ENCODE measurements around the gene BAHCC1.

BAHCC1 gene

DNA sequence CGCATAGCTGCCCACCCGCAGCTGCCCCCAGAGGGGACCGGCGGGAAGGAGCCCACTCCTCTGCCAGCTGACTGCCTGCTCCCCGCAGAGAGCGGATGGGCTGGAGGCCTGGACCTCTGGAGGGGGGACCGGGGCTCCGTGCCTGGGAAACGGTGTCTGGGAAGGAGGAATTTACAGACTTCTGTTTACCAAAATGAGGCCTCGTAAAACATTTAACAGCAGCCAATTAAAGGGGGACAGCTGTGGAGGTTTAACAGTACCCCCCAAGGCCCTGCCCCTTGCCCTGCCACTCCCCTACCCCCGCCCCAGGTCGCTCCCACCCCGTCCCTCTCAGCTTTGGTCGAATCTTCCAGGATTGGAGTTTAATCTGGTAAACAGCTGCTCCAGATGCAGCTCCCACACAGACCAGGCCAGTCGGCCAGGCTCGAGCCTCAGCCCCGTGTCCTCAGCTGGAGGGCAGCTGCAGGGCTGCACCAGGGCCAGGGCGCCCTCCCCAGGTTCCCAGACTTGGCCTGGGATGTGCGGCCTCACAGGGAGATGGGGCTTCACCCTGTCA, 41.1 kb downstream of the BAHCC1 start (continued):
- TF ChIP-seq, protein P1, sequence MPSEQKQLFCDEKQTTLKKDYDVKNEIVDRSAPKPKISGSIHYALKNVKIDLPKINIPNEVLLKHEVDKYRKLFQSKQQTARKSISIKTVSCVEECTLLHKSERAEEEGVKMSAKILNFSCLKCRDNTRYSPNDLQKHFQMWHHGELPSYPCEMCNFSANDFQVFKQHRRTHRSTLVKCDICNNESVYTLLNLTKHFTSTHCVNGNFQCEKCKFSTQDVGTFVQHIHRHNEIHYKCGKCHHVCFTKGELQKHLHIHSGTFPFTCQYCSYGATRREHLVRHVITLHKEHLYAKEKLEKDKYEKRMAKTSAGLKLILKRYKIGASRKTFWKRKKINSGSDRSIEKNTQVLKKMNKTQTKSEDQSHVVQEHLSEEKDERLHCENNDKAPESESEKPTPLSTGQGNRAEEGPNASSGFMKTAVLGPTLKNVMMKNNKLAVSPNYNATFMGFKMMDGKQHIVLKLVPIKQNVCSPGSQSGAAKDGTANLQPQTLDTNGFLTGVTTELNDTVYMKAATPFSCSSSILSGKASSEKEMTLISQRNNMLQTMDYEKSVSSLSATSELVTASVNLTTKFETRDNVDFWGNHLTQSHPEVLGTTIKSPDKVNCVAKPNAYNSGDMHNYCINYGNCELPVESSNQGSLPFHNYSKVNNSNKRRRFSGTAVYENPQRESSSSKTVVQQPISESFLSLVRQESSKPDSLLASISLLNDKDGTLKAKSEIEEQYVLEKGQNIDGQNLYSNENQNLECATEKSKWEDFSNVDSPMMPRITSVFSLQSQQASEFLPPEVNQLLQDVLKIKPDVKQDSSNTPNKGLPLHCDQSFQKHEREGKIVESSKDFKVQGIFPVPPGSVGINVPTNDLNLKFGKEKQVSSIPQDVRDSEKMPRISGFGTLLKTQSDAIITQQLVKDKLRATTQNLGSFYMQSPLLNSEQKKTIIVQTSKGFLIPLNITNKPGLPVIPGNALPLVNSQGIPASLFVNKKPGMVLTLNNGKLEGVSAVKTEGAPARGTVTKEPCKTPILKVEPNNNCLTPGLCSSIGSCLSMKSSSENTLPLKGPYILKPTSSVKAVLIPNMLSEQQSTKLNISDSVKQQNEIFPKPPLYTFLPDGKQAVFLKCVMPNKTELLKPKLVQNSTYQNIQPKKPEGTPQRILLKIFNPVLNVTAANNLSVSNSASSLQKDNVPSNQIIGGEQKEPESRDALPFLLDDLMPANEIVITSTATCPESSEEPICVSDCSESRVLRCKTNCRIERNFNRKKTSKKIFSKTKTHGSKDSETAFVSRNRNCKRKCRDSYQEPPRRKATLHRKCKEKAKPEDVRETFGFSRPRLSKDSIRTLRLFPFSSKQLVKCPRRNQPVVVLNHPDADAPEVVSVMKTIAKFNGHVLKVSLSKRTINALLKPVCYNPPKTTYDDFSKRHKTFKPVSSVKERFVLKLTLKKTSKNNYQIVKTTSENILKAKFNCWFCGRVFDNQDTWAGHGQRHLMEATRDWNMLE (tag by site-specific recombination; conservative IDR thresholded peaks at IDR 0.05; ENCODE audit: low read depth): no peak

DNA sequence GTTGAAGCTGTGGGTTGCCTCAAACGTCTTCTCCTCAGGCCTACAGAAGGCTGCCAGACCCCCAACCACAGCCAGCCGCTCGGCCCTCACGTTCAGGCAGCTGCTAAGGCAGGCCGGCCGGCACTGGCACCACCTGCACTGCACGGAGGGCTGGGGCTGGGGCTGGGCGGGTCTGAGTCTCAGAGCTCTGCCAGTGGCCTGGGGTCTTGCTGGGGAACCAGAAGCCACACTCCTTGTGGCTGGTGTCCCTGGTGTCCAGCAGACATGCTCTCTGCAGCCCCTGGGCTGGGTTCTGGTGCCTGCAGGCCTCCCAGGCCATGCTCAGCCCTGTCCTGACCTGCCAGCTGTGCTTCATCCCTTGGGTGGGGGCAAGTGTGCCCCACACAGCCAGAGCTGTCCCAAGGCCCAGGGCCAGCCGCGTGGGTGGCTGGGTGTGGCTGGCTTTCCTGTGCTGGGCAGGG, 42.0 kb downstream of the BAHCC1 start:
- H3K27ac ChIP-seq (ENCODE audit: extremely low read depth, low read depth, low read length): 0 out of 2 replicates have a peak overlapping the region, but pooled peaks have one; percentile 24
- CTCF ChIA-PET: interaction anchor here (0.7 to 1.1 kb wide), 2 partner anchors 43 to 184 kb away, joined by 3 to 4 read pairs; no protein-coding TSS in a partner anchor
- peaks cover 0 to 6% of the 10 kb centered on the region in 2 experiments; a peak in 1 of 3 replicates for H3K36me3 ChIP-seq (ENCODE audit: control insufficient read depth in 2 of 2, insufficient read depth in 1 of 2, low read length in 2 of 2)
- H3K4me1 ChIP-seq (ENCODE audit: control insufficient read depth, insufficient read depth, low read length): peaks cover 2% of the 10 kb centered on the region; the same call in 1 of the 2 replicates
- H3K4me3 ChIP-seq (ENCODE audit: low read depth, low read length): no peak overlapping the region
- POLR2A ChIA-PET: interaction anchor here (0.6 to 1.4 kb wide), 3 partner anchors 18 to 40 kb away, joined by 3 to 4 read pairs (median 3); no protein-coding TSS in a partner anchor
- TF ChIP-seq, protein P2, sequence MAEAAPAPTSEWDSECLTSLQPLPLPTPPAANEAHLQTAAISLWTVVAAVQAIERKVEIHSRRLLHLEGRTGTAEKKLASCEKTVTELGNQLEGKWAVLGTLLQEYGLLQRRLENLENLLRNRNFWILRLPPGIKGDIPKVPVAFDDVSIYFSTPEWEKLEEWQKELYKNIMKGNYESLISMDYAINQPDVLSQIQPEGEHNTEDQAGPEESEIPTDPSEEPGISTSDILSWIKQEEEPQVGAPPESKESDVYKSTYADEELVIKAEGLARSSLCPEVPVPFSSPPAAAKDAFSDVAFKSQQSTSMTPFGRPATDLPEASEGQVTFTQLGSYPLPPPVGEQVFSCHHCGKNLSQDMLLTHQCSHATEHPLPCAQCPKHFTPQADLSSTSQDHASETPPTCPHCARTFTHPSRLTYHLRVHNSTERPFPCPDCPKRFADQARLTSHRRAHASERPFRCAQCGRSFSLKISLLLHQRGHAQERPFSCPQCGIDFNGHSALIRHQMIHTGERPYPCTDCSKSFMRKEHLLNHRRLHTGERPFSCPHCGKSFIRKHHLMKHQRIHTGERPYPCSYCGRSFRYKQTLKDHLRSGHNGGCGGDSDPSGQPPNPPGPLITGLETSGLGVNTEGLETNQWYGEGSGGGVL (tag by site-specific recombination; IDR thresholded peaks at IDR 0.05): no peak
- TF ChIP-seq, protein P3, sequence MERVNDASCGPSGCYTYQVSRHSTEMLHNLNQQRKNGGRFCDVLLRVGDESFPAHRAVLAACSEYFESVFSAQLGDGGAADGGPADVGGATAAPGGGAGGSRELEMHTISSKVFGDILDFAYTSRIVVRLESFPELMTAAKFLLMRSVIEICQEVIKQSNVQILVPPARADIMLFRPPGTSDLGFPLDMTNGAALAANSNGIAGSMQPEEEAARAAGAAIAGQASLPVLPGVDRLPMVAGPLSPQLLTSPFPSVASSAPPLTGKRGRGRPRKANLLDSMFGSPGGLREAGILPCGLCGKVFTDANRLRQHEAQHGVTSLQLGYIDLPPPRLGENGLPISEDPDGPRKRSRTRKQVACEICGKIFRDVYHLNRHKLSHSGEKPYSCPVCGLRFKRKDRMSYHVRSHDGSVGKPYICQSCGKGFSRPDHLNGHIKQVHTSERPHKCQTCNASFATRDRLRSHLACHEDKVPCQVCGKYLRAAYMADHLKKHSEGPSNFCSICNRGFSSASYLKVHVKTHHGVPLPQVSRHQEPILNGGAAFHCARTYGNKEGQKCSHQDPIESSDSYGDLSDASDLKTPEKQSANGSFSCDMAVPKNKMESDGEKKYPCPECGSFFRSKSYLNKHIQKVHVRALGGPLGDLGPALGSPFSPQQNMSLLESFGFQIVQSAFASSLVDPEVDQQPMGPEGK (tag by site-specific recombination; IDR thresholded peaks at IDR 0.05): peak; percentile 20; the same call in 1 of the 2 replicates
- TF ChIP-seq ZNF544 (tag by site-specific recombination; IDR thresholded peaks at IDR 0.05) (no peak), ZNF670 (tag by site-specific recombination; IDR thresholded peaks at IDR 0.05; ENCODE audit: low read depth) (no peak), ZFHX2 (tag by site-specific recombination; conservative IDR thresholded peaks at IDR 0.05) (peak; percentile 66), YY2 (tag by site-specific recombination; IDR thresholded peaks at IDR 0.05) (no peak), ZNF473 (tag by site-specific recombination; IDR thresholded peaks at IDR 0.05) (no peak), ZNF514 (tag by site-specific recombination; IDR thresholded peaks at IDR 0.05) (no peak), ZNF16 (tag by site-specific recombination; IDR thresholded peaks at IDR 0.05; ENCODE audit: low read depth) (no peak), ZBTB20 (tag by site-specific recombination; IDR thresholded peaks at IDR 0.05) (no peak), MZF1 (tag by site-specific recombination; IDR thresholded peaks at IDR 0.05; ENCODE audit: borderline replicate concordance) (no peak)
- TF ChIP-seq, protein P4, sequence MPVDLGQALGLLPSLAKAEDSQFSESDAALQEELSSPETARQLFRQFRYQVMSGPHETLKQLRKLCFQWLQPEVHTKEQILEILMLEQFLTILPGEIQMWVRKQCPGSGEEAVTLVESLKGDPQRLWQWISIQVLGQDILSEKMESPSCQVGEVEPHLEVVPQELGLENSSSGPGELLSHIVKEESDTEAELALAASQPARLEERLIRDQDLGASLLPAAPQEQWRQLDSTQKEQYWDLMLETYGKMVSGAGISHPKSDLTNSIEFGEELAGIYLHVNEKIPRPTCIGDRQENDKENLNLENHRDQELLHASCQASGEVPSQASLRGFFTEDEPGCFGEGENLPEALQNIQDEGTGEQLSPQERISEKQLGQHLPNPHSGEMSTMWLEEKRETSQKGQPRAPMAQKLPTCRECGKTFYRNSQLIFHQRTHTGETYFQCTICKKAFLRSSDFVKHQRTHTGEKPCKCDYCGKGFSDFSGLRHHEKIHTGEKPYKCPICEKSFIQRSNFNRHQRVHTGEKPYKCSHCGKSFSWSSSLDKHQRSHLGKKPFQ (tag by site-specific recombination; IDR thresholded peaks at IDR 0.05): no peak
- TF ChIP-seq, protein P5, sequence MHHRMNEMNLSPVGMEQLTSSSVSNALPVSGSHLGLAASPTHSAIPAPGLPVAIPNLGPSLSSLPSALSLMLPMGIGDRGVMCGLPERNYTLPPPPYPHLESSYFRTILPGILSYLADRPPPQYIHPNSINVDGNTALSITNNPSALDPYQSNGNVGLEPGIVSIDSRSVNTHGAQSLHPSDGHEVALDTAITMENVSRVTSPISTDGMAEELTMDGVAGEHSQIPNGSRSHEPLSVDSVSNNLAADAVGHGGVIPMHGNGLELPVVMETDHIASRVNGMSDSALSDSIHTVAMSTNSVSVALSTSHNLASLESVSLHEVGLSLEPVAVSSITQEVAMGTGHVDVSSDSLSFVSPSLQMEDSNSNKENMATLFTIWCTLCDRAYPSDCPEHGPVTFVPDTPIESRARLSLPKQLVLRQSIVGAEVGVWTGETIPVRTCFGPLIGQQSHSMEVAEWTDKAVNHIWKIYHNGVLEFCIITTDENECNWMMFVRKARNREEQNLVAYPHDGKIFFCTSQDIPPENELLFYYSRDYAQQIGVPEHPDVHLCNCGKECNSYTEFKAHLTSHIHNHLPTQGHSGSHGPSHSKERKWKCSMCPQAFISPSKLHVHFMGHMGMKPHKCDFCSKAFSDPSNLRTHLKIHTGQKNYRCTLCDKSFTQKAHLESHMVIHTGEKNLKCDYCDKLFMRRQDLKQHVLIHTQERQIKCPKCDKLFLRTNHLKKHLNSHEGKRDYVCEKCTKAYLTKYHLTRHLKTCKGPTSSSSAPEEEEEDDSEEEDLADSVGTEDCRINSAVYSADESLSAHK (tag by site-specific recombination; IDR thresholded peaks at IDR 0.05): no peak
- H3K9me3 ChIP-seq (ENCODE audit: control insufficient read depth, insufficient read depth, low read depth, low read length): no peaks in the 10 kb centered on the region

Measured in HEK293 (cell line).